BLaER1 treated with 17β-estradiol and CSF1 and Interleukin-3, amounts not matched to agents 10 nM and 100 nM (cell line): Measurements from ENCODE around the gene SREBF2.
A peak's percentile ranks its signal among the peaks of the same experiment; 100 is the strongest.
"Not testable (repeated sequence)": the region's sequence is repeated elsewhere in the genome, so short reads cannot be mapped to it uniquely, and the experiment has no call there.

Source experiments
- H3K27ac ChIP-seq, 11 experiments: shearing (Covaris generic); formaldehyde crosslinking; 2 replicates each; pipeline ENCODE4 v1.8.1; 2022
- H3K27me3 ChIP-seq, 11 experiments: shearing (Covaris generic); formaldehyde crosslinking; 2 replicates each; pipeline ENCODE4 v1.8.1; 2022
- H3K36me3 ChIP-seq, 11 experiments: shearing (Covaris generic); formaldehyde crosslinking; 2 replicates each; pipeline ENCODE4 v1.8.1; 2022
- H3K4me1 ChIP-seq, 10 experiments: shearing (Covaris generic); formaldehyde crosslinking; 2 replicates each; pipeline ENCODE4 v1.8.1; 2022
- H3K4me2 ChIP-seq, 11 experiments: shearing (Covaris generic); formaldehyde crosslinking; 2 replicates each; pipeline ENCODE4 v1.8.1; 2022
- H3K4me3 ChIP-seq, 10 experiments: shearing (Covaris generic); formaldehyde crosslinking; 2 replicates each; pipeline ENCODE4 v1.8.1; 2022
- H3K9ac ChIP-seq, 11 experiments: shearing (Covaris generic); formaldehyde crosslinking; 2 replicates each; pipeline ENCODE4 v1.8.1; 2022
- H3K9me3 ChIP-seq, 11 experiments: shearing (Covaris generic); formaldehyde crosslinking; replicated peaks in 1 of 11; 2 replicates each; pipeline ENCODE4 v1.8.1; 2022
- H4K20me1 ChIP-seq, 11 experiments: shearing (Covaris generic); formaldehyde crosslinking; 2 replicates each; pipeline ENCODE4 v1.8.1; 2022
- Cebpa-rat ChIP-seq, 11 experiments: shearing (Covaris generic); IDR thresholded peaks; 2 replicates each; pipeline ENCODE4 v1.8.1; 2022

Gene SREBF2

DNA sequence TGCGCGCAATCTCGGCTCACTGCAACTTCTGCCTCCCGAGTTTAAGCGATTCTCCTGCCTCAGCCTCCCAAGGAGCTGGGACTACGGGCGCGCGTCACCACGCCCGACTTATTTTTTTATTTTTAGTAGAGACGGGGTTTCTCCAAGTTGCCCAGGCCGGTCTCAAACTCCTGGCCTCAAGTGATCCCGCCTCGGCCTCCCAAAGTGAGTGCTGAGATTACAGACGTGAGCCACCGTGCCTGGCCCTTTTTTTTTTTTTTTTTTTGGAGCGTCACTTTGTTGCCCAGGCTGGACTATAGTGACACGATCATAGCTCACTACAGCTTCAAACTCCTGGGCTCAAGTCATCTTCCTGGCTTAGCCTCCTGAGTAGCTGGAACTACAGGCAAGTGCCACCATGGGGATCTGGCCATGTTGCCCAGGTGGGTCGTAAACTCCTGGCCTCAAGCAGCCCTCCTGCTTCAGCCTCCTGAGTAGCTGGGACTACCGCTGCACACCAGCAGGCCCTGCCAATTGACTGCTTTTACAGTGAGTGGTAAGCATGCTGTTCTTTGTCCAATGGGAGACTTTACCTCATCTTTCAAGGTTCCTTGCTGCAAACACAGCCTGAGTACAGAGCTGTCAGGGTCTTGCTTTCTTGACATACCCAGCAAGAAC, 114.6 kb downstream of the SREBF2 start:
- Histone ChIP-seq H3K36me3 (peaks cover 0 to 29% (median 25%) of the 10 kb centered on the region in 11 experiments; a peak in 15 of 22 replicates), H3K9ac (peak overlapping the region; percentile 47 to 91 (median 88); a peak in 20 of 22 replicates), H3K9me3 (no peaks in the 10 kb centered on the region), H3K27ac (peak overlapping the region in 9 of 11 experiments; percentile 59 to 89 (median 88); a peak in 17 of 22 replicates), H3K4me3 (peak overlapping the region; percentile 68 to 93 (median 84); a peak in 19 of 20 replicates), H3K4me2 (peak overlapping the region; percentile 88 to 99 (median 96)), H4K20me1 (peaks cover 0 to 11% (median 0%) of the 10 kb centered on the region in 11 experiments; a peak in 3 of 22 replicates), H3K27me3 (no peaks in the 10 kb centered on the region), H3K4me1 (peaks cover 49 to 93% (median 88%) of the 10 kb centered on the region in 10 experiments)
- TF ChIP-seq Cebpa-rat (IDR thresholded peaks at IDR 0.05) = no peak

DNA sequence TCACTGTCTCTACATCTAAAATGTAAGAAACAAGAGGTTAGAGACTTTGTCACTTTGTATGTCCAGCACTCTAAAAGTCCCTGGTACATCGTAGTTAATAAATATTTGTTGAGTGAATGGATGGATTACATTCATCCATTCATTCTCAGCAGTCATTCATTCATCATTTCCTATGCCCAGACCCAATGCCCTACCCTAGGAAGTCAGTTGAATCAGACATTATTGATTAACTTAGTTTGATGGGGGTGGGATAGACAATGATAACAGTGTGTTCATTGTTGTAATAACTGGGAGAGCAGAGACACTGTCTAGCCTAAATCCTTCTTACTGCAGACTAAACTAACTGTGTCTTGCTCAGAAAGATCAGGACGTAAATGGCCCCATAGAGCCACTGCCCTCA, 115.2 kb downstream of the SREBF2 start:
- Histone ChIP-seq H3K4me3 (peak overlapping the region in 3 of 10 experiments; percentile 15 to 74 (median 17); a peak in 3 of 20 replicates), H3K27me3 (no peaks in the 10 kb centered on the region), H3K9ac (peak overlapping the region in 5 of 11 experiments; percentile 86 to 91 (median 89); a peak in 7 of 22 replicates), H3K4me2 (peak overlapping the region in 9 of 11 experiments; percentile 88 to 99 (median 95); a peak in 19 of 22 replicates), H3K36me3 (peaks cover 0 to 23% (median 20%) of the 10 kb centered on the region in 11 experiments; a peak in 15 of 22 replicates), H3K27ac (peak overlapping the region in 2 of 11 experiments; percentile 7 to 86; a peak in 1 of 22 replicates), H3K4me1 (peaks cover 53 to 94% (median 90%) of the 10 kb centered on the region in 10 experiments), H4K20me1 (peaks cover 0 to 10% (median 0%) of the 10 kb centered on the region in 11 experiments; a peak in 2 of 22 replicates), H3K9me3 (no peaks in the 10 kb centered on the region)
- no peak for TF ChIP-seq Cebpa-rat (IDR thresholded peaks at IDR 0.05)

DNA sequence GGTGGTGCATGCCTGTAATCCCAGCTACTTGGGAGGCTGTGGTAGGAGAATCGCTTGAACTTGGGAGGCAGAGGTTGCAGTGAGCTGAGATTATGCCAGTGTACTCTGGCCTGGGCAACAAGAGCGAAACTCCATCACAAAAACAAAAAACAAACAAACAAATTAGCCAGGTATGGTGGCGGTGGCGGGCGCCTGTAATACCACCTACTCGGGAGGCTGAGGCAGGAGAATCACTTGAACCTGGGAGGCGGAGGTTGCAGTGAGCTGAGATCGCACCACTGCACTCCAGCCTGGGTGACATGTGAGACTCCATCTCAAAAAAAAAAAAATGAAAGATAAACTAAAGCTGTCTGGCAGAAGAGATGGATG, 116.0 kb downstream of the SREBF2 start:
- peak overlapping the region in 5 of 11 experiments; percentile 13 to 64 (median 58); a peak in 6 of 22 replicates for H3K9ac ChIP-seq
- H3K9me3 ChIP-seq, H3K27me3 ChIP-seq, H3K4me3 ChIP-seq: not testable (repeated sequence)
- H4K20me1 ChIP-seq = 0 out of 22 replicates have a peak, but pooled peaks cover 0 to 10% (median 0%) of the 10 kb centered on the region in 11 experiments
- H3K4me2 ChIP-seq = peak overlapping the region; percentile 18 to 99 (median 95); a peak in 21 of 22 replicates
- peaks cover 46 to 91% (median 86%) of the 10 kb centered on the region in 10 experiments for H3K4me1 ChIP-seq
- H3K27ac ChIP-seq = peak overlapping the region in 2 of 11 experiments; percentile 35 to 59; a peak in 3 of 22 replicates
- peaks cover 0 to 15% (median 12%) of the 10 kb centered on the region in 11 experiments; a peak in 10 of 22 replicates for H3K36me3 ChIP-seq

DNA sequence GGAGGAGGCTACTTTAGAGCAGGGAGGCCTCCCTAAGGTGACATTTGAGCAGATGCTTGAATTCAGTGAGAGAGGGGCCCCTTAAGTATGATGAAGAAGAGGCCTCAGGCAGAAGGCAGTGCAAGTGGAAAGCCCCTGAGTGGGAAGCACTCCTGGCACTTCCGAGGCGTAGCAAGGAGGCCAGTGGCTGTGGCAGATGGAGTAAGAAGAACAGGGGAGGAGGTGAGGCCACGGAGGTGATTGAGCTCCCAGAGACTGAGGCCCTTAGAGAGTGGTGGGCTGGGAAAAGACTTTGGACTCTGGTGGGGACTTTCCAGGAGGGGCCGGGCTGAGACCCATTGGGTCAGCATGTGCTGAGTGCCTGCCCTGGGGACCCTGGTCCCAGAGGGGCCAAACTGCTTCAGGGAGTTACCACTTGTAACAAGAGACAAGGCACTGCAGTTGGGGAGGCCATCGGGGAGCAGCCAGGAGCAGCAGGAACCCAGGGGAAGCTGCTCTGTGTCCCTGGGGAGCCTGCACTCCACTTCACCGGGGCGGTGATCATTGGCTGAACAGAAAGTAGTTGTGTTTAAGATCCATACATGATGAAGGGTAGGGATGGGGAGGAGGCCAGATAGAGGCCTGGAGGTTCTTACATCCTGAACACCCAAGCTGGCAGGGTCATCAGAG, 116.5 kb downstream of the SREBF2 start:
- Histone ChIP-seq H3K9me3 (no peaks in the 10 kb centered on the region), H3K4me2 (peak overlapping the region; percentile 18 to 99 (median 95)), H4K20me1 (0 out of 22 replicates have a peak, but pooled peaks cover 0 to 10% (median 0%) of the 10 kb centered on the region in 11 experiments), H3K4me1 (peaks cover 45 to 89% (median 82%) of the 10 kb centered on the region in 10 experiments), H3K36me3 (peaks cover 0 to 10% (median 7%) of the 10 kb centered on the region in 11 experiments; a peak in 10 of 22 replicates), H3K9ac (peak overlapping the region in 9 of 11 experiments; percentile 13 to 64 (median 58); a peak in 16 of 22 replicates), H3K27me3 (no peaks in the 10 kb centered on the region), H3K4me3 (peak overlapping the region in 1 of 10 experiments; percentile 13; a peak in 1 of 20 replicates), H3K27ac (peak overlapping the region in 8 of 11 experiments; percentile 7 to 62 (median 34); a peak in 10 of 22 replicates)
- TF ChIP-seq Cebpa-rat (IDR thresholded peaks at IDR 0.05) = no peak

DNA sequence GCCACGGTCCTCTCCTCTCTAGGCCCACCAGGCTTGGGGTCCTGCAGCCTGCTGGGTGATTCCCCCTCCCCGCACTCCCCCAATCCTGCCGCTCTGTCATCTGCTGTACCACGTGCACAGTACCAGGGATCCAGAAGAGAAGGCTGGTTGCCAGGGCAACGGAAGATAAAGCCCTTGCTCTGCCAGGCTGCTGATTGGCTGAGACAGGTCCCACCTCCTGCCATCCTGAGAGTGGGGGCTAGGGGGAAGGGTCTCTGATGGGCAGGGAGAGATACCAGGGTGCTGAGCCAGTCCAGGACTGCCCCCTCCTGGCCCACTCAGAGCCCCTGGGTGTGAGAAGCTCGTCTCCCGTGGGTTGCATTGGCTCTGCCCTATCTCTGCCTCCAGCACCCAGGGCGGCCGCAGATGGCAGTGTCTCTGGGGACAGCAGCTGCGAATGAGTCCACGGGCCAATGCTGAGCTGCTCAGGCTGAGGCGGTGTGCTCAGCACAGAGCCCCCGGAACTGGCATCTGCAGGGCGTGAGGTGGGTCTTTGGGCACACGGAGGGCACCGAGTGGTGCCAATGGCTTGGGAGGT, 119.1 kb downstream of the SREBF2 start, which contains the start of gene SMIM45:
TSS of gene SMIM45 (plus strand) at position 253 of the 577 bp plus-strand sequence.
- H3K4me3 ChIP-seq = no peak within 1 kb of the TSS
- 0 out of 22 replicates have a peak, but pooled peaks cover 0 to 10% (median 0%) of the 10 kb centered on the region in 11 experiments for H4K20me1 ChIP-seq
- no peaks in the 10 kb centered on the region for H3K36me3 ChIP-seq
- H3K9me3 ChIP-seq = no peaks in the 10 kb centered on the region
- H3K27ac ChIP-seq = peak within 1 kb of the TSS in 2 of 11 experiments; percentile 11 to 31; a peak in 1 of 22 replicates
- peaks cover 30 to 71% (median 66%) of the 10 kb centered on the region in 10 experiments for H3K4me1 ChIP-seq
- peak within 1 kb of the TSS in 5 of 11 experiments; percentile 2 to 50 (median 12); a peak in 2 of 22 replicates for H3K9ac ChIP-seq
- no peaks in the 10 kb centered on the region for H3K27me3 ChIP-seq
- H3K4me2 ChIP-seq = peak within 1 kb of the TSS; percentile 29 to 99 (median 72)
- TF ChIP-seq Cebpa-rat (IDR thresholded peaks at IDR 0.05) = no peak

DNA sequence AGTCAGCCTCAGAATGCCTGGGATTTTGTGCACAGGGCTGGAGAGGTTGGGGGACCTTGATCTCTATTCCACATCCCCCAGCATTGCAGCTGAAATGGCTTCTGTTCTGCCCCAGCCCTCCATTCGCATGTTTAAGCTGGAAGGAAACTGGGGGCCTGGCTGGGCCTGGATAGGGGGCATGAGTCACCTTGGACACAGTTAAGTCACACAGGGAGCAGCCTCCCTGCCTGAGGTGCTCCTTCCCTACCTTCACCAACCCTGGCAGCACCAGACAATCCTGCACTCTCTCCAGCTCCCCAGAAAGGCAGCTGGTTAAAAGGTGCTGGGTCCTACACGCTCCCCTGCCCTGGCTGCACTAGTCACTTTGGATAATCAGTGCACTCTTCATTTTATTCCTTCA, 119.8 kb downstream of the SREBF2 start:
- H3K27me3 ChIP-seq = no peaks in the 10 kb centered on the region
- H3K4me1 ChIP-seq = peaks cover 24 to 68% (median 59%) of the 10 kb centered on the region in 10 experiments
- H3K27ac ChIP-seq = 0 out of 22 replicates have a peak overlapping the region, but pooled peaks of 2 of the 11 experiments have one; percentile 11 to 31
- no peak overlapping the region for H3K4me3 ChIP-seq
- 0 out of 22 replicates have a peak overlapping the region, but pooled peaks of 1 of the 11 experiments have one; percentile 2 for H3K9ac ChIP-seq
- no peak for TF ChIP-seq Cebpa-rat (IDR thresholded peaks at IDR 0.05)
- H3K4me2 ChIP-seq = peak overlapping the region; percentile 29 to 99 (median 72); a peak in 21 of 22 replicates
- no peaks in the 10 kb centered on the region for H3K9me3 ChIP-seq
- H4K20me1 ChIP-seq = 0 out of 22 replicates have a peak, but pooled peaks cover 0 to 10% (median 0%) of the 10 kb centered on the region in 11 experiments
- H3K36me3 ChIP-seq = no peaks in the 10 kb centered on the region
